HEK293T (cell line): ENCODE measurements around the gene PSMD14.
"Not testable (repeated sequence)": the region's sequence is repeated elsewhere in the genome, so short reads cannot be mapped to it uniquely, and the experiment has no call there.

Experiments used
- CTCF ChIA-PET: fragments of 350-600 bp; formaldehyde crosslinking; extraction: SDS; loops from one replicate; lab custom pipeline; 2021; ENCODE audit warnings: antibody characterized with exemption, inconsistent platforms; lab: Yijun Ruan, JAX
- POLR2A ChIA-PET: fragments of 350-600 bp; formaldehyde crosslinking; extraction: SDS; loops from one replicate; lab custom pipeline; 2020; ENCODE audit warnings: antibody characterized with exemption, inconsistent platforms; lab: Yijun Ruan, JAX
- DNase-seq: peaks from one replicate; pipeline ENCODE4 v3.0.0; 2012; ENCODE audit warnings: mixed read lengths; ENCODE audit errors: extremely low spot score
- ARNT ChIP-seq: fragments of 450-650 bp; IDR thresholded peaks from 2 replicates; pipeline ENCODE4 v1.6.1; 2017; ENCODE audit warnings: mild to moderate bottlenecking
- BHLHE40 ChIP-seq: fragments of 450-650 bp; IDR thresholded peaks from 2 replicates; pipeline ENCODE4 v1.6.1; 2016; ENCODE audit warnings: mild to moderate bottlenecking, moderate library complexity, borderline replicate concordance
- CTBP1 ChIP-seq: fragments of 450-650 bp; IDR thresholded peaks from 2 replicates; pipeline ENCODE4 v1.6.1; 2016; ENCODE audit warnings: borderline replicate concordance
- ELF4 ChIP-seq: fragments of 450-650 bp; IDR thresholded peaks from 2 replicates; pipeline ENCODE4 v1.6.1; 2017; ENCODE audit warnings: antibody characterized with exemption
- FOXA1 ChIP-seq: fragments of 450-650 bp; IDR thresholded peaks from 2 replicates; pipeline ENCODE4 v1.6.1; 2016; ENCODE audit warnings: mild to moderate bottlenecking
- FOXK2 ChIP-seq: fragments of 450-650 bp; IDR thresholded peaks from 2 replicates; pipeline ENCODE4 v1.6.1; 2016; ENCODE audit warnings: mild to moderate bottlenecking
- FOXM1 ChIP-seq: fragments of 450-650 bp; IDR thresholded peaks from 2 replicates; pipeline ENCODE4 v1.6.1; 2017; ENCODE audit warnings: mild to moderate bottlenecking, borderline replicate concordance
- HDGF ChIP-seq: fragments of 450-650 bp; IDR thresholded peaks from 2 replicates; pipeline ENCODE4 v1.6.1; 2017; ENCODE audit warnings: antibody characterized with exemption, borderline replicate concordance
- L3MBTL2 ChIP-seq: fragments of 450-650 bp; conservative IDR thresholded peaks from 2 replicates; pipeline ENCODE4 v1.6.1; 2016; ENCODE audit warnings: mild to moderate bottlenecking
- LEF1 ChIP-seq: fragments of 450-650 bp; IDR thresholded peaks from 2 replicates; pipeline ENCODE4 v1.6.1; 2017; ENCODE audit warnings: mild to moderate bottlenecking, borderline replicate concordance
- NFRKB ChIP-seq: fragments of 450-650 bp; IDR thresholded peaks from 2 replicates; pipeline ENCODE4 v1.6.1; 2016; ENCODE audit warnings: mild to moderate bottlenecking, moderate library complexity
- SP1 ChIP-seq: fragments of 450-650 bp; IDR thresholded peaks from 2 replicates; pipeline ENCODE4 v1.6.1; 2017
- SUZ12 ChIP-seq: fragments of 450-650 bp; IDR thresholded peaks from 2 replicates; pipeline ENCODE4 v1.6.1; 2016; ENCODE audit warnings: mild to moderate bottlenecking
- TARDBP ChIP-seq: fragments of 450-650 bp; IDR thresholded peaks from 2 replicates; pipeline ENCODE4 v1.6.1; 2016
- ZNF384 ChIP-seq: fragments of 450-650 bp; IDR thresholded peaks from 2 replicates; pipeline ENCODE4 v1.6.1; 2016
- TF ChIP-seq, protein P1 (sequence below): fragments of 450-650 bp; IDR thresholded peaks from 2 replicates; pipeline ENCODE4 v1.6.1; 2016

The PSMD14 gene

DNA sequence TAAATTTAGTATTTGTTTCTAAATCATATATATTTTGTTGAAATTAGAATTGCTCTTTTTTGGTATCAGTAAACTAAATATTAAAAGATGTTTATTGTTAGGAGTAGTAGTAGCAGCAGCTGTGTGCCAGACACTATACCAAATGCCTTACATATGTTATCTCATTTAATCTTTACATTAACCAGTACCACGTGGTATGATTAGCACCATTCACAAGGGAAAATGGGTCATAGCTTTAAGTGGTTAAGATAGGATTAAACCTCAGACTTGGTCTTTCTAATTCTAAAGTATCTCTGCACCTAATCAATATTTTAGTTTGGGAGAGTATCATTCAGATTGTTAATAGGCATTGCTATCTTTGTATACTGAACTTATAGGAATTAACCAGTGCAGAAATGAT, 29.0 kb downstream of the PSMD14 start:
- TF ChIP-seq LEF1 (no peak), BHLHE40 (no peak), ELF4 (no peak), CTBP1 (no peak), TARDBP (no peak), SUZ12 (no peak), HDGF (no peak), ARNT (no peak)
- ChIA-PET CTCF (no interaction called here), POLR2A (no interaction called here)
- no peak for DNase-seq

DNA sequence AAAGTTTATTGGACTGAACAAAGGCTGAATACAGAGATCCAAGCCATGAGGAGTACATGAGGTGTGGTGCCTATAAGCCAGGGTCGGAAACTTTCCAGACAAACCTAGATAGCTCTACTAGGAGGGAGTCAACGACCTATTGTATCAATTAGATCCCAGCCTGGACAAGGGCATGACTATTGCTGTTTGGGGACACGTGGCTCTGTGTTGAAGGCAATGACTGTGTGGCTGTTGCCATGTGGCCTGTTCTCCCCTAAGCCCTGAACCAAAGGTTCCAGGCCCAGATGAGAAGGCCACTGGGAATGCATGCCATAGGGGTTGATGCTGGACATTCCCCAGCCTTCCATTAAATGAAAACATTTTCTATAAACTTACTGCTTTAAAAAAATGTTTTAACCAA, 31.3 kb downstream of the PSMD14 start:
- POLR2A ChIA-PET, CTCF ChIA-PET, DNase-seq: not testable (repeated sequence)

DNA sequence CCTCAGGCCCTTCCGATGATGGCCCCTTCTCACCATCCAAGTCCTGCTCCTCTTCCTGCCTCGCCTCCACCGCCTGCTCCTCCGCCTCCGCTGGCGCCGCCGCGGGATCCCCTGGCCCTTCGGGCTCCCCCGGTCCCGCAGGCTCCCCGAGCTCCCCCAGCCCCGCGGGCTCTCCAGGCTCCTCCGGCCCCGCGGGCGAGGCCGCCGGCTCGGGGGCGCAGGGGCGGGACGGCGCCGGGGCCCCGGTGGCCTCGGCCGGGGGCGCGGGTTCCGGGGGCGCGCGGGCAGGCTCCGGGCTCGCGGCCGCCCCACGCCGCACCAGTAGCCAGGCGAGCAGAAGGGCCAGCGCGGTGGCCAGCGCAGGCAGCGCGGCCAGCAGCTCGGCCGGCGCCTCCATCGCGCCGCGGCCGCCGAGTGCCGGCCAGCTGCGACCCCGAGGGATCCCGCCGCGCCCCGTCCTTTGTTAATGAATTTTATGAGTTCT, 32.7 kb downstream of the PSMD14 start:
- CTCF ChIA-PET, DNase-seq, POLR2A ChIA-PET: not testable (repeated sequence)

DNA sequence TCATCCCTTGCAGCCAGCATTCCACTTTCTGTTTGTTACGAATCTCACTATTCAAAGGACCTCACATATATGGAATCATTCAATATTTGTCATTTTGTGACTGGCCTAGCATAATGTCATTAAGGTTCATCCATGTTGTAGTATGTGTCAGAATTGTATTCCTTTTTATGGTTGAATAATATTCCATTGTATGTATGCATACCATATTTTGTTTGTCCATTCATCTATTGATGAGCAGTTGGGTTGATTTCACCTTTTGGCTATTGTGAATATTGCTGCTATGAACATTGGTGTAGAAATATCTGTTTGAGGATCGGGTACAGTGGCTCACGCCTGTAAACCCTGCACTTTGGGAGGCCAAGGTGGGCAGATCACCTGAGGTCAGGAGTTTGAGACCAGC, 35.0 kb downstream of the PSMD14 start:
- ChIA-PET POLR2A (no interaction called here), CTCF (no interaction called here)
- TF ChIP-seq TARDBP (no peak), HDGF (no peak), L3MBTL2 (no peak), LEF1 (no peak), FOXK2 (no peak), SUZ12 (no peak), FOXM1 (no peak), BHLHE40 (no peak), ZNF384 (no peak), ELF4 (no peak), ARNT (no peak)
- no peak for DNase-seq

DNA sequence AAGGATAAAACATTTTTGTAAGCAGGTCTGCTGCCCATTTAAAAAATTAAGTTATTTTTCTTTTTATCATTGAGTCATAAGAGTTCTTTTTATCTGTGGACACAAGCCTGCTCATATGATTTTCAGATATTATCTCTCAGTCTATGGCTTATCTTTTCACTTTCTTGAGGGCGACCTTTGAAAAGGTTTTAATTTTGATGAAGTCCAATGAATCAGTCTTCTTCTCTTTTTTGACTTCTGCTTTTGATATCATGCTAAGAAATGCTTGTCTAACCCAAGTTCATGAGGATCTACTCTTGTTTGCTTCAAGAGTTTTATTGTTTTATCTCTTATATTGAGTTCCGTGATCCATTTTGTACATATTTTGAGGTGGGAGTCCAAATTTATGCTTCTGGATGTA, 36.5 kb downstream of the PSMD14 start:
- POLR2A ChIA-PET: no interaction called here
- TF ChIP-seq LEF1 (no peak), TARDBP (no peak), ARNT (no peak), SUZ12 (no peak), L3MBTL2 (no peak), BHLHE40 (no peak), CTBP1 (no peak), FOXA1 (no peak), FOXK2 (no peak), ZNF384 (no peak), HDGF (no peak), FOXM1 (no peak), NFRKB (no peak), ELF4 (no peak), SP1 (no peak)
- TF ChIP-seq, protein P1, sequence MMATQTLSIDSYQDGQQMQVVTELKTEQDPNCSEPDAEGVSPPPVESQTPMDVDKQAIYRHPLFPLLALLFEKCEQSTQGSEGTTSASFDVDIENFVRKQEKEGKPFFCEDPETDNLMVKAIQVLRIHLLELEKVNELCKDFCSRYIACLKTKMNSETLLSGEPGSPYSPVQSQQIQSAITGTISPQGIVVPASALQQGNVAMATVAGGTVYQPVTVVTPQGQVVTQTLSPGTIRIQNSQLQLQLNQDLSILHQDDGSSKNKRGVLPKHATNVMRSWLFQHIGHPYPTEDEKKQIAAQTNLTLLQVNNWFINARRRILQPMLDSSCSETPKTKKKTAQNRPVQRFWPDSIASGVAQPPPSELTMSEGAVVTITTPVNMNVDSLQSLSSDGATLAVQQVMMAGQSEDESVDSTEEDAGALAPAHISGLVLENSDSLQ: no peak
- CTCF ChIA-PET: no interaction called here
- no peak for DNase-seq

GRCh38 chr2:161351678-161352077, 43.5 kb downstream of the PSMD14 start:
- ChIA-PET POLR2A (interaction anchor here (1.0 kb wide), 1 partner anchor 44 kb away, joined by 3 read pairs; the partner anchor contains the start of gene PSMD14), CTCF (no interaction called here)
- no peak for TF ChIP-seq HDGF
- TF ChIP-seq, protein P1: no peak
- no peak for TF ChIP-seq SUZ12
- TF ChIP-seq TARDBP: no peak
- no peak for TF ChIP-seq L3MBTL2
- TF ChIP-seq BHLHE40: no peak
- no peak for TF ChIP-seq NFRKB
- TF ChIP-seq ARNT: no peak
- no peak for TF ChIP-seq CTBP1
- TF ChIP-seq ZNF384: no peak
- TF ChIP-seq SP1: no peak
- no peak for TF ChIP-seq FOXK2
- TF ChIP-seq FOXM1: no peak
- no peak for TF ChIP-seq FOXA1
- no peak for TF ChIP-seq LEF1
- no peak for TF ChIP-seq ELF4
- no peak for DNase-seq

- TF ChIP-seq CTBP1 (no peak), BHLHE40 (no peak), ARNT (no peak), FOXA1 (no peak)
- POLR2A ChIA-PET: interaction anchor here (1.0 kb wide), 1 partner anchor 45 kb away, joined by 3 read pairs; the partner anchor contains the start of gene PSMD14
- no peak for DNase-seq
- CTCF ChIA-PET: no interaction called here
These were observed 44.5 kb downstream of the PSMD14 start for GRCh38 chr2:161352719-161353118.

DNA sequence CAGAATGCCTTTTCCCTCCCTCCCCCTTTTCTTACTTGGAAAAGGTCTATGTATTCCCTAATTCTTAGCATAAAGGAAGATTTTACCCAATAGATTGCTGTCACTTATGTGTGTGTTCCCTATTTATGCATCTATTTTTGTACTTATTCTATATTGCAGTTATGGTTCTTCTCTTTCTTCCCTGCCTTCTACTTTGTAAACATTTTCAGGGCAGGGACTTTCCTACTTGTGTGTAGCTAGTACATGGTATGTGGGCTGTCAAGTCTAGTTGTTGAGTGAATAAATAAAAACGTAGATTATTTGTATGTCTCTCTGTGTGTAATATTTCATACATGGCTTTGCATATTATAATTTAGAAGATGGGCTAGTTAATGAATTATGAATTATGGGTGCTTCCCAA, 45.3 kb downstream of the PSMD14 start:
- POLR2A ChIA-PET: no interaction called here
- CTCF ChIA-PET: no interaction called here
- TF ChIP-seq TARDBP: no peak
- no peak for TF ChIP-seq NFRKB
- TF ChIP-seq, protein P1: no peak
- no peak for TF ChIP-seq ZNF384
- no peak for TF ChIP-seq HDGF
- no peak for TF ChIP-seq LEF1
- TF ChIP-seq FOXM1: no peak
- no peak for TF ChIP-seq ARNT
- TF ChIP-seq SUZ12: no peak
- no peak for TF ChIP-seq BHLHE40
- TF ChIP-seq L3MBTL2: no peak
- TF ChIP-seq SP1: no peak
- TF ChIP-seq FOXA1: no peak
- TF ChIP-seq CTBP1: no peak
- DNase-seq: no peak
